HG02623 (cell line): ENCODE measurements around the gene PPIG.
A peak's percentile ranks its signal among the peaks of the same experiment; 100 is the strongest.
"Not testable (repeated sequence)": the region's sequence is repeated elsewhere in the genome, so short reads cannot be mapped to it uniquely, and the experiment has no call there.

Experiments
- ATAC-seq: cut with Tn5 transposase; IDR thresholded peaks from one replicate; pipeline ENCODE4 v1.9.1; 2021; ENCODE audit warnings: moderate library complexity; ENCODE audit not compliant: unreplicated experiment

The PPIG gene

GRCh38 chr2:169585673-169586072, 1.5 kb downstream of the PPIG start:
- ATAC-seq: no peak

GRCh38 chr2:169590804-169591203, 6.7 kb downstream of the PPIG start:
- ATAC-seq: no peak

GRCh38 chr2:169596546-169596945, 12.4 kb downstream of the PPIG start:
- ATAC-seq: not testable (repeated sequence)

- no peak for ATAC-seq
These were observed 14.8 kb downstream of the PPIG start for GRCh38 chr2:169598982-169599381.

GRCh38 chr2:169599568-169599967, 15.4 kb downstream of the PPIG start:
- no peak for ATAC-seq

GRCh38 chr2:169609264-169609663, 25.1 kb downstream of the PPIG start:
- ATAC-seq: no peak

- no peak for ATAC-seq
These were observed 29.7 kb downstream of the PPIG start for GRCh38 chr2:169613876-169614275.

GRCh38 chr2:169615982-169616381, 31.8 kb downstream of the PPIG start:
- ATAC-seq: not testable (repeated sequence)

- no peak for ATAC-seq
These were observed 35.8 kb downstream of the PPIG start for GRCh38 chr2:169619946-169620345.

- ATAC-seq: no peak
These were observed 36.4 kb downstream of the PPIG start for GRCh38 chr2:169620509-169620908.

- no peak for ATAC-seq
These were observed 39.1 kb downstream of the PPIG start for GRCh38 chr2:169623235-169623634.

GRCh38 chr2:169625781-169626180, 41.6 kb downstream of the PPIG start:
- no peak for ATAC-seq

GRCh38 chr2:169636440-169637097, 52.4 kb downstream of the PPIG start:
- no peak for ATAC-seq

GRCh38 chr2:169637620-169638019, 53.5 kb downstream of the PPIG start:
- no peak for ATAC-seq

GRCh38 chr2:169640104-169640503, 56.0 kb downstream of the PPIG start:
- no peak for ATAC-seq

GRCh38 chr2:169641464-169641863, 57.3 kb downstream of the PPIG start:
- ATAC-seq: no peak

GRCh38 chr2:169644173-169644572, 60.0 kb downstream of the PPIG start:
- no peak for ATAC-seq

- no peak for ATAC-seq
These were observed 63.3 kb downstream of the PPIG start for GRCh38 chr2:169647496-169647895.

GRCh38 chr2:169649278-169649677, 65.1 kb downstream of the PPIG start:
- ATAC-seq: no peak

- ATAC-seq: no peak
These were observed 69.5 kb downstream of the PPIG start for GRCh38 chr2:169653636-169654035.

GRCh38 chr2:169656164-169656563, 72.0 kb downstream of the PPIG start:
- ATAC-seq: no peak

GRCh38 chr2:169658877-169659276, 74.7 kb downstream of the PPIG start:
- no peak for ATAC-seq

GRCh38 chr2:169659320-169659719, 75.2 kb downstream of the PPIG start:
- peak; percentile 52 for ATAC-seq
